ENCODE results near the gene TK1. TPM values are rescaled to one million over a fixed set of nuclear protein-coding genes. Genes with fewer than 3 reads are reported as not detected.

The TK1 gene
- total RNA-seq, 1 donor from 2014 or later, result 41.2 TPM

DNA sequence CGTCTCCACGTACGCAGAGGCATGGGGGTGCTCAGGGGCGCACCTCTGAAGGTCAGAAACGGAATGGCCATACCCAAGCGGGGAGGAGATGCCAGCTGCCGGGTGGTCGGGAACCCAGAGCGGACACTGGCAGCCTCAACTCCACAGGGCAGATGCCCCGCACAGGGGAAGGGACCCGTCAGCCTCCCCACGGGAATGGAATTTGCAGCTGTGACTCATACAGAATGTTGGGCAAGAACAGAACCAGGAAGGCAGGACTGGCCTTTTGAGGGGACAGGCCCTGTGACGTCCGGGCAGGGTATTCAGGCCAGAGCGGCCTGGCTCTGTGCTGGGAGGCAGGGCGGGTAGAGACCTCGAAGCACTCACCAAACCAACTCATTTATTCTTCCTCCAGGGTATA lies 7.5 kb downstream of the TK1 start:
- H3K36me3 Mint-ChIP-seq, result peaks cover 13% of the 10 kb centered on the region
- H3K4me3 Mint-ChIP-seq, result no peak overlapping the region
- peaks cover 12% of the 10 kb centered on the region for H3K4me1 Mint-ChIP-seq (ENCODE audit: unreplicated experiment)
- no peaks in the 10 kb centered on the region for H3K9me3 Mint-ChIP-seq
- no peak for DNase-seq (ENCODE audit: extremely low spot score, unreplicated experiment)
- TF ChIP-seq, protein P1, sequence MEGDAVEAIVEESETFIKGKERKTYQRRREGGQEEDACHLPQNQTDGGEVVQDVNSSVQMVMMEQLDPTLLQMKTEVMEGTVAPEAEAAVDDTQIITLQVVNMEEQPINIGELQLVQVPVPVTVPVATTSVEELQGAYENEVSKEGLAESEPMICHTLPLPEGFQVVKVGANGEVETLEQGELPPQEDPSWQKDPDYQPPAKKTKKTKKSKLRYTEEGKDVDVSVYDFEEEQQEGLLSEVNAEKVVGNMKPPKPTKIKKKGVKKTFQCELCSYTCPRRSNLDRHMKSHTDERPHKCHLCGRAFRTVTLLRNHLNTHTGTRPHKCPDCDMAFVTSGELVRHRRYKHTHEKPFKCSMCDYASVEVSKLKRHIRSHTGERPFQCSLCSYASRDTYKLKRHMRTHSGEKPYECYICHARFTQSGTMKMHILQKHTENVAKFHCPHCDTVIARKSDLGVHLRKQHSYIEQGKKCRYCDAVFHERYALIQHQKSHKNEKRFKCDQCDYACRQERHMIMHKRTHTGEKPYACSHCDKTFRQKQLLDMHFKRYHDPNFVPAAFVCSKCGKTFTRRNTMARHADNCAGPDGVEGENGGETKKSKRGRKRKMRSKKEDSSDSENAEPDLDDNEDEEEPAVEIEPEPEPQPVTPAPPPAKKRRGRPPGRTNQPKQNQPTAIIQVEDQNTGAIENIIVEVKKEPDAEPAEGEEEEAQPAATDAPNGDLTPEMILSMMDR (conservative IDR thresholded peaks at IDR 0.05), result no peak
- H3K27ac Mint-ChIP-seq, result no peak overlapping the region
- no peaks in the 10 kb centered on the region for H3K27me3 Mint-ChIP-seq

DNA sequence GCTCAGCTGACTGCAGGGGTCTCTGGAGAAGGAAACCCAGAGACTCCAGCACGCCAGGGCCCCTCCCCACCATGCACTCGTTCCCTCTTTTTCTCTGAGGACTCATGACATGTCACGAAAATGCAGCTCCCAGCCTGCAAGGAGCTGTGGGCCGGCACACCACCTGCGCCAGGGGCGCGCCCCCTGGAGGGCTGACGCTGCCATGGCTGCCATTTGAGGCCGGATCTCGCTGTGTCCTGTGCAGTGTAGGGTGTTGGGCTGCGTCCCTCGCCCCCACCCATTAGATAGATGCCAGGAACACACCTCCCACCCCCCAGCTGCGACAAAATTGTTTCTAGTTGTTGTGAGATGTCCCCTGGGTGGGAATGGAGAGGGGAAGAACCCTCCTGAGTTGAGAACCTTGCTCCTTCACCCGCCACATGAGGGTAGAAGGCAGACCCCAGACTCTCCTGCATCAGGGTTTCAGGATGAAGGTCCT lies 10.3 kb downstream of the TK1 start:
- Mint-ChIP-seq H3K27ac (peak overlapping the region; percentile 39), H3K9me3 (no peaks in the 10 kb centered on the region), H3K4me3 (no peak overlapping the region), H3K36me3 (peaks cover 13% of the 10 kb centered on the region), H3K4me1 (ENCODE audit: unreplicated experiment) (peaks cover 16% of the 10 kb centered on the region), H3K27me3 (no peaks in the 10 kb centered on the region)
- TF ChIP-seq, protein P1 (conservative IDR thresholded peaks at IDR 0.05), result peak; percentile 92
- peak; percentile 83 for DNase-seq (ENCODE audit: extremely low spot score, unreplicated experiment)

DNA sequence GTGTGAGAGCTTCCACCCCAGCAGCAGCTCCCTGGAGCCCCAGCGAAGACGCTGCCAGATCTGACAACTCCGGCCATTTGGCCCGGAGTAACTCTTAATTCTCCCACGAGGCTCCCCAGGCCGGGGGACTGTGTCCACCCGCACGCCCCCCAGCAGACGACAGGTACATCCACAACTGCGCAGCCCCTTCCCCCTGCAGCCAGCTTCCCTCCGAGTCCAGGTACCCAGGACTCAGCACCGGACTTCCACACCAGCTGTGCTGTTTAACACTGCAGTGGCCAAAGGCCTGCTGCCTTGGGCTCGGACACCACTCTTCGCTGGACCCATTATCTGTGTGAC lies 11.2 kb downstream of the TK1 start:
- Mint-ChIP-seq H3K9me3 (no peaks in the 10 kb centered on the region), H3K4me1 (ENCODE audit: unreplicated experiment) (peaks cover 13% of the 10 kb centered on the region), H3K27me3 (no peaks in the 10 kb centered on the region), H3K4me3 (no peak overlapping the region), H3K36me3 (peaks cover 11% of the 10 kb centered on the region), H3K27ac (peak overlapping the region; percentile 23)
- no peak for DNase-seq (ENCODE audit: extremely low spot score, unreplicated experiment)
- TF ChIP-seq, protein P1 (conservative IDR thresholded peaks at IDR 0.05), result no peak

DNA sequence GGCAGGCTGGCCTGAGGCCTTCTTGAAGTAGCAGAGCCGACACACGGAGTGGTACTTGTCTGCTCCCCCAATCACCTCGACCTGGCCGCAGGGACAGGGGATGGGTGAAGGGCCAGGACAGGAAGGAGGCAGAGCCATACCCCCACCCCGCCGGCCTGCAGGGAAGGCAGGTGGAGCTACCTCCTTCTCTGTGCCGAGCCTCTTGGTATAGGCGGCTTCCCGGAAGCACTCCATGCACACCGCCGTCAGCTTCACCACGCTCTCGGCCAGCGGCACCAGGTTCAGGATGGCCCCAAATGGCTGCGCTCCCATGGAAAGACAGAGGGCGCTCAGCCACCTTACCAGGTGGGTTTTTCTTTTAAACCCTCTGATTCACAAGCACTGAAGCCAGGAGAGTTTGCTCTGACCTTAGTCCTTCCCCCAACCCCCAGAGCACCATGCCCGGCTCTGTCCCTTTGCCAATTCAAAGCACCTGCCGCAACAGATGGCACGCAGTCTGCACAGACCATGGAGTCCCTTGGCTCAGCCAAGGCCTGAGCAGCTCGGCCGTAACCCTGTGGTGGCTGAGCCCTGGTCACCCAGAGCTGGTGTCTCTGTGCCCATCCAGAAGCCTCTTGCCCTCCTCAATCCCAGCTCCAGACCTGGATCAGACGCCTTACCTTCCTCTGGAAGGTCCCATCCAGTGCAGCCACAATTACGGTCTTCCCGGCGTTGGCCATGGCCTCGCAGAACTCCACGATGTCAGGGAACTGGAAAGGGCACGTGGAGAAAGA lies 11.8 kb downstream of the TK1 start:
- Mint-ChIP-seq H3K27ac (peak overlapping the region; percentile 23), H3K9me3 (no peaks in the 10 kb centered on the region), H3K36me3 (peaks cover 6% of the 10 kb centered on the region), H3K4me1 (ENCODE audit: unreplicated experiment) (peaks cover 11% of the 10 kb centered on the region), H3K4me3 (no peak overlapping the region), H3K27me3 (no peaks in the 10 kb centered on the region)
- TF ChIP-seq, protein P1 (conservative IDR thresholded peaks at IDR 0.05), result peak; percentile 24
- DNase-seq (ENCODE audit: extremely low spot score, unreplicated experiment), result no peak

DNA sequence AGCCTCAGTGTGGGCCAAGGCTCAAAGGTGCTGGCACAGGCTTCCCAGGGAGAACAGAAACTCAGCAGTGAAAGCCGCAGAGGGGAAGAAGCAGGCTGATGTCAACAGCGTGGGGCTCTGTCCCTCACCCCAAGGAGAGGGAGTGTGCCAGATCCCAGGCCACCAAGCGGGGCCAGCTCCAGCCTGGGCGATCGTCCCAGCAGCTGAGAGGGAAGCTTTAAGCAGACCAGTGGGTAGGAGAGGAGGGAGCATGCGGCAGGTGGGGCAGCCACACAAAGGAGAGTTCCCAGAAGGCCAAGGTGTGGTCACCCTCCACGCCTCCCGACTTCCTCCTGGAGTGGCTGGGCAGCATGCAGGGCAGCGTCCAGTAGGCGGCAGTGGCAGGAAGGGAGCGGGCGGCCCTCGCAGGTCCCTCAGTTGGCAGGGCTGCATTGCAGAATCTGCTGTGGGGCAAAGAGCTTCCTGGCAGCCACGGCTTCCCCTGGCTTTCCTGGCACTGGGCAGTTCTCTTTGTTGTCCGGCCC lies 12.4 kb downstream of the TK1 start:
- no peaks in the 10 kb centered on the region for H3K27me3 Mint-ChIP-seq
- no peaks in the 10 kb centered on the region for H3K9me3 Mint-ChIP-seq
- H3K4me1 Mint-ChIP-seq (ENCODE audit: unreplicated experiment), result peaks cover 11% of the 10 kb centered on the region
- H3K27ac Mint-ChIP-seq, result no peak overlapping the region
- no peak overlapping the region for H3K4me3 Mint-ChIP-seq
- H3K36me3 Mint-ChIP-seq, result peaks cover 6% of the 10 kb centered on the region
- TF ChIP-seq, protein P1 (conservative IDR thresholded peaks at IDR 0.05), result no peak
- DNase-seq (ENCODE audit: extremely low spot score, unreplicated experiment), result no peak
